NT2/D1 (cell line): ENCODE measurements around the gene MAD1L1.

Experiments
- YY1 ChIP-seq: IDR thresholded peaks from 2 replicates; pipeline ENCODE4 v1.6.1; 2011; ENCODE audit not compliant: insufficient read length, insufficient read depth
- ZNF274 ChIP-seq: IDR thresholded peaks from 2 replicates; pipeline ENCODE4 v1.6.1; 2011; ENCODE audit warnings: mild to moderate bottlenecking, low read depth, low read length

GRCh38 chr7:2005786-2006185 is 227.0 kb downstream of the MAD1L1 start:
- no peak for TF ChIP-seq YY1
- TF ChIP-seq ZNF274: no peak
